Measurements from ENCODE around the gene SLC8A3.
"Not testable (repeated sequence)": the region's sequence is repeated elsewhere in the genome, so short reads cannot be mapped to it uniquely, and the experiment has no call there.

The SLC8A3 gene, protein sequence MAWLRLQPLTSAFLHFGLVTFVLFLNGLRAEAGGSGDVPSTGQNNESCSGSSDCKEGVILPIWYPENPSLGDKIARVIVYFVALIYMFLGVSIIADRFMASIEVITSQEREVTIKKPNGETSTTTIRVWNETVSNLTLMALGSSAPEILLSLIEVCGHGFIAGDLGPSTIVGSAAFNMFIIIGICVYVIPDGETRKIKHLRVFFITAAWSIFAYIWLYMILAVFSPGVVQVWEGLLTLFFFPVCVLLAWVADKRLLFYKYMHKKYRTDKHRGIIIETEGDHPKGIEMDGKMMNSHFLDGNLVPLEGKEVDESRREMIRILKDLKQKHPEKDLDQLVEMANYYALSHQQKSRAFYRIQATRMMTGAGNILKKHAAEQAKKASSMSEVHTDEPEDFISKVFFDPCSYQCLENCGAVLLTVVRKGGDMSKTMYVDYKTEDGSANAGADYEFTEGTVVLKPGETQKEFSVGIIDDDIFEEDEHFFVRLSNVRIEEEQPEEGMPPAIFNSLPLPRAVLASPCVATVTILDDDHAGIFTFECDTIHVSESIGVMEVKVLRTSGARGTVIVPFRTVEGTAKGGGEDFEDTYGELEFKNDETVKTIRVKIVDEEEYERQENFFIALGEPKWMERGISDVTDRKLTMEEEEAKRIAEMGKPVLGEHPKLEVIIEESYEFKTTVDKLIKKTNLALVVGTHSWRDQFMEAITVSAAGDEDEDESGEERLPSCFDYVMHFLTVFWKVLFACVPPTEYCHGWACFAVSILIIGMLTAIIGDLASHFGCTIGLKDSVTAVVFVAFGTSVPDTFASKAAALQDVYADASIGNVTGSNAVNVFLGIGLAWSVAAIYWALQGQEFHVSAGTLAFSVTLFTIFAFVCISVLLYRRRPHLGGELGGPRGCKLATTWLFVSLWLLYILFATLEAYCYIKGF

DNA sequence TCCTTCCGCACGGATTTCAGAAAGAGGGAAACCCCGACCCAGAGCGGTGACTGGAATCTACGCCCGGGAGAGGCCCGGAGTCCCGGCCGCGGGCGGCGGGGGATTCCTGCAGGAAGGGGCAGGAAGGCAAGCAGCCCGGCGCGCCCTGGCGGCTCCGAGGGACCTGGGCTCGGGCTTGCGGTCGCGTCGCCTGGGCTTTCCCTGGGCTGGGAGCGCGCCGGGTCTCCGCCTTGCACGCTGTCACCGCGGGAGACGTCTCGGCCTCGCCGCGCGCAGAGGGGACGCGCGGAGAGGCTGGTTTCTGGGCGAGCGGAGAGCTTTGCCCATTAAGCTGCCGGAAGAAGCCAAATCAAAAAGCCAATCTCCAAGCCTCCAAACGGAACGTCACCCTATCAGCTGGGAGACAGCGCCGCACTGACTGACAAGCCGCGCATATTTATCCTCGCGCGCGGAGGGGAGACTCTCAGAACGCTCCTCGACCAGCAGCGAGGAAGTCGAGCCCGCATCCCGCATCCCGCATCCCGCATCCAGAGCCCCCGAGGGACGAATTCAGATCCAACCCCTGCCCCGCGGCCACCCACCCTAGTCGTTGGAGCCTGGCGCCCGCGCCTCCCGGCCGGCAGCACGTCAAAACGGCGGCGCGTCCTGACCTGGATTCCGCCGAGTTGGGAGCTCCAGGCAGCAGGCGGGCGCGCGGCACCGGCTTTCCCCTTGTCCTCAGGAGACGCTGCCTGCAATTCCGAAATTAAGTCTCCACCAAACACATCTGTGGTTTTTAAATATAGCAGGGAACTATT is at the start of gene SLC8A3:
Gene SLC8A3, minus strand, starts transcription at position 293 of the 797 bp plus-strand sequence. CDS start 20,529 bp downstream, outside the sequence.
- peak; percentile 13 for DNase-seq (ENCODE audit: low spot score)

DNA sequence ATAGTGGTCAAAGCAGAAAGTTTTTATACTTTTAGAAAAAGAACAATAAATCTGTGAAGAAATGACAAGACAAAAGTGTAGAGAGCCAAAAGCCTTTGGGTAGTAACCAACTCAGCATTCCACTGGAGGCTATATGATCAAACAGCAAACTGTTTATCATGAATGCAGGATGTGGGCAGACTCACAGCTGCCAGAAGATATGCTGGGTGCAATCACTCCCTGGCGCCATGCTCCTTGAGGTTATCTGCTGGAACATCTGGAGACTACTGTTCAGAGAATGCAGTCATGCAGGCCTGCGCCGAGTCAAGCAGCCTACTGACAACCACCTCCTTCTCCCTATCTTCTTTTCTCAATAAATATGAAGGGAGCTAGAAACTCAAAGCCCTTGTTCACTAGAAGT is 49.0 kb upstream of the SLC8A3 start:
- DNase-seq (ENCODE audit: low spot score), result no peak

DNA sequence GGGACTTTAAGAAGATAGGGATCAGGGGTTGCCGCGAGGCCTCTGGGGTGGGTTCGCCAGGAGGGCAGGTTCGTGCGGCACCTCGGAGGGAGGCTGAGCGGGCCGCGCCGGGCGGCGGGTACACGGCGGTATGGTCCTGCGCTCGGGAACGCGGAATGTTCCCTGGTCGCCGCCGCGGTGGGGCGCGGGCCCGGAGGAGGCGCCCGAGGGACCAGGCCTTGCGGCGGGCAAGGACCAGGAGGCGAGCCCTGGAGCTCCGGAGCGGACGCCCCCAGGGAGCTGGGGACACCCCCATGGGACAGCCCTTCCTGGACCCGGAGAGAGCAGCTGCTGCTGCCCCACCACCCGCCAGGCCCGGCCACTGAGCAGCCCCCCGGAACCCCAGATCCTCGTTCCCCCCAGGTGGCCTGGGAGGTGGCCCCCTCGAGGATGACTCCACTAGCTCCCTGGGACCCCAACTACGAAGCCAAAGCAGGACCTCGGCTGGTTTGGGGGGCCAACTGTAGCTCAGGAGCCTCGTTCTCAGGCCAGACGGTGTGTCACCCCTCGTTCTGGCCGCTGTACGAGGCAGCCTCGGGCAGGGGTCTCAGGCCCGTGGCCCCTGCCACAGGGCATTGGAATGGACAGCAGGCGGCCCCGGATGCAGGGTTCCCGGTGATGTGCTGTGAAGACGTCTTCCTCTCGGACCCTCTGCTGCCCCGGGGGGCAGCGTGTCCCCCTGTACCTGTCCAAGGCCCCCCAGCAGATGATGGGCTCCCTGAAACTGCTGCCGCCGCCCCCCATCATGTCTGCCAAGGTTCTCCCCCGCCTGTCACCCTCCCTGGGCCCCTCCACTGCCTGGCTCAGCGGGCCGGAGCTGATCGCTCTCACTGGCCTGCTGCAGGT is 45.6 kb upstream of the SLC8A3 start:
- no peak for DNase-seq (ENCODE audit: low spot score)

DNA sequence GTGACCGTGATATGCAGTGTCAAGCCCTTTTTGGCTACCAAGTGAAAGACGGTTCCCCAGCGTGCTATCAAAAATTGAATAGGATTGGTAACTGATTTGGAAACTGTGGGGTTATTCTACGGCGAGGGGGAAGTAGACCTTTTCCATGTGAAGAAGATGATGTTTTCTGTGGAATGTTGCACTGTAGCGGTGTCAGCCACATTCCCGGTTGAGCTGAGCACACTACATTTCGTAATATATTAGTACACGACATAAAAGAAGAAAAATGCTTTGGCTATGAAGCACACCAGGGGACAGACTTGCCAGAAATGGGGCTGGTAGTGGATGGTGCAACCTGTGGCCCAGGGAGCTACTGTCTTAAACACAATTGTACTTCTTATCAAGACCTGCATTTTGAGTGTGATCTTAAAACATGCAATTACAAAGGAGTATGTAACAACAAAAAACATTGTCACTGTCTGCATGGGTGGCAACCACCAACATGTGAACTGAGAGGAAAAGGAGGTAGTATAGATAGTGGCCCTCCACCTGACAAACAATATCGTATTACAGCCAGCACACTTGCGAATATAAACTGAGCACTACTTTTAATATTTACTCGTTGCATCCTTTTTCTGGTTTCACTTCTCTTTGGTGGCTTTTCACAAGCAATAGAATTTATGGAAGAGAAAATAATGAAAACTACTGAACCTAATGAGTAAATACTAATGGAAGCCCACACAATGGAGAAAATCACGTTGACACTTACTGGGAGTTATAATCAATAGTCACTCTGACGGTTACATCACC is 43.2 kb upstream of the SLC8A3 start:
- not testable (repeated sequence) for DNase-seq (ENCODE audit: low spot score)

DNA sequence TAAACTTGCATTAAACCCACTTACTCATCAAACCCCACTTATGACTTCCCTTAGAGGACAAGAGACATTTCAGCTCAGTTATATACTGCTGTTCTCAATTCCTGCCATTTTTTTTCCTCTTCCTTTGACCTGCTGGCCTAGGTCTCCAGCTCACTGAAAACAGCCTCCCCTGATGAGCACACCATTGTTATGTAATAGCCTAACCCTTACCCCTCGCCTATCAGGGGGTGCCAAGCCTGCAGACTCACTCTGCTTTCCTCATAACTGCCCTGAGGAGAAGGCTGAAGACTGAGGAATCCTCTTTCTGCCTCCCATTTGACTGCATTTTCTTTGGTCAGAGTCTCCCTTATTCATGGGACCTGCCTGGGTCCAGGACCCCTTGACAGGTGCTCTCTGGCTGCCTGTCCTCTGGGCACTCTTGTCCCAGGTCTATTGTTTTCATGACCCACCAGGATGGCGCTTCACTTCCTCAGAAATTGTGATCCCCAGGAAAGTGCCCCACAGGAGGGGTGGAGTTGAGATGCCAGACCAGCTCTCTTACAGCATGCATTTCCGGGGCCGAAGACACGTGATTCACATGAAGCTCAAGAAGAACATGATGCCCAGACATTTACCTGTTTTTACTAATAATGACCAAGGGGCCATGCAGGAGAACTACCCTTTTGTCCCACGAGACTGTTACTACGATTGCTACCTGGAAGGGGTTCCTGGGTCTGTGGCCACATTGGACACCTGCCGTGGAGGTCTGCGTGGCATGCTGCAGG is 41.3 kb upstream of the SLC8A3 start:
- not testable (repeated sequence) for DNase-seq (ENCODE audit: low spot score)

DNA sequence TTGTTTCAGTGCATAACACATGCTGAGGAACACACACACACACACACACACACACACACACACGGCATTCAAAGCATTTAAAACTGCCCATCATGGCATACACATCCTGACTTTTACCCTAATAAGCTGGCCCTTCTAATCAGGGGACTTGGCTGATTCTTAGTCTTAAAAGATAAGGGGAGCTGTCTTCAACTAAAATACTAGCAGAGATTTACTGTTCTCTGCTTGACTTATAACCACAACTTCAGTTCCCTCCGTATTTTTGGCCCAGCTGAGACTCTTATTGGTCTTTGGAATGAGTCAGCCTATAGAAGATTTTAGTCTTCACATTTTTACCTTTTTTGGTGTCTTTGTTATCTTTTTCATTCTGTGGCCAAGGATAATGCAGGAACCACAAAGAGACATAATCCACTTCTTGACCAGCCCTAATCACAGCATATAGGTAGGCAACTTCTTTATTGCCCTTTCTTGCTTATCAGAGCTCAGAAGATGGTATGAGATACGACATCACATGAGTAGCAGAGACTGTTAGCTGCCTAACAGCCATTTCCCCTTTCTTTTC is 25.1 kb upstream of the SLC8A3 start:
- no peak for DNase-seq (ENCODE audit: low spot score)

DNA sequence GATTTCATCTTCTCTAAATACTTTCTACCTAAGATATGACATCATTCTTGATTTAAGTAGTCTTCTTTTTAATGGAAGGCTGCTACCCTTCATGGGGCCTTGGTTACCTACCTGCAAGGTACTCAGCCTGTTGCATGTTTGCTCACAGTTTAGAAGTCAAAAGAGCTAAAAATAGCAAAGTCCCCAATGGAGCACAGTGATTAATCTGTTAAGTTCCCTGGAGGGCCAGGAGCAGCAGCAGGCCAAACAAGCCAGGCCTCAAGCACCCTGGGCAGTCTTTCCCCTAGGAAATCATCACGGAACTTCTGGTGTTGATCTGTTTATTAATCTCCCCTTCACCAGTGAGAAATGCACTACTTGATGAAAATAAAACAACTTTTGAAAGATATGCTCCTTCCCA is 24.0 kb upstream of the SLC8A3 start:
- no peak for DNase-seq (ENCODE audit: low spot score)

DNA sequence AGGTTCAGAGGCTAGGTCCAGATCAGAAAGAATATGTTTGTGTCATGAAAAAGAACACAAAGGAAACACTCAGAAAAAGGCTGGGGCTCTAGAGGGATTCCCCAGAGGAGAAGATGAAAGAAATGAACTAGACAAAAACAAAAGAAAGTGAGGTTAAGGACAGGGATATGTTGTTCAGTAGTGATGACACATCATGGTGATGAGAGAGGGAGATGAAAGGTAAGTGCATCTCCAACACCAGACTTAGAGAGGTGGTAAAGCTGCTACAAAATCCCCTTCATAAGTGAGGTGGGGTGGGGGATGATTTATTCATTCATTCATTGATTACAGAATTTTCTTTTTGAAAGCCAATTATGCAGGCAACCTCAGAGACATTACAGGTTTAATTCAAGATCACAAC is 19.6 kb upstream of the SLC8A3 start:
- DNase-seq (ENCODE audit: low spot score), result no peak

DNA sequence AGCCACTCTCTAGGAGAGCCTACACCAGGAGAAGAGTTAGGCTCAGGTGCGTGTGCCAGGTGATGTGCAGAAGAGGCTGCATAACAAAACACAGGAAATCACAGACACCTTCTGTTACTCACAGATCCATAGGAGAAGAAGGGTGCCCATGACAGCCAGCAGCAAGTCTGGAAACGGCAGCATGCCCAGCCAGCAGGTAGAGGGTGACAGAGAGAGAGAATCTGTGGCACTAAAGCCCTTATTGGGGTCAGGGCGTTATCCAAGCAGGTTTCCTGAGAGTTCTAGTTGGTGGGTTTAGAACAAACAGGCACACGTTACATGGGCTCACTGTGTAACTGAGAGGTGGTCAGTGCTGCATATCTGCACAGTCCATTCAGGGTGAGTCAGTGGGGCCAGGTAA is 14.9 kb upstream of the SLC8A3 start:
- no peak for DNase-seq (ENCODE audit: low spot score)

DNA sequence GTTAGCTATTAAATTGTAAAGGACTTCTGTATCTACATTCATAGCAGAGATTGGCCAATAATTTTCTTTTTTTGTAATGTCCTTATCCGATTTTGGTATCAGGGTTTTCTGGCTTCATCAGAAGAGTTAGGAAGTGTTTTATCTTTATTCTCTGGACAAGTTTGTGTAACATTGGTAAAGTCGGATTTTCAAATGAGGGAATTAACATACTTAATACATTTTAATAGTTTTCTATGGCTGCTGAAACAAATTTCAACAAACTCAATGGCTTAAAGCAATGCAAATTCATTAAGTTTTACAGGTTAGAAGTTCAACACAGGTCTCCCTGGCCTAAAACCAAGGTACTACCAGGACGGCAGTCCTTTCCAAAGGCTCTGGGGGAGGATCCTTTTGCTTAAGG is 13.2 kb upstream of the SLC8A3 start:
- no peak for DNase-seq (ENCODE audit: low spot score)

DNA sequence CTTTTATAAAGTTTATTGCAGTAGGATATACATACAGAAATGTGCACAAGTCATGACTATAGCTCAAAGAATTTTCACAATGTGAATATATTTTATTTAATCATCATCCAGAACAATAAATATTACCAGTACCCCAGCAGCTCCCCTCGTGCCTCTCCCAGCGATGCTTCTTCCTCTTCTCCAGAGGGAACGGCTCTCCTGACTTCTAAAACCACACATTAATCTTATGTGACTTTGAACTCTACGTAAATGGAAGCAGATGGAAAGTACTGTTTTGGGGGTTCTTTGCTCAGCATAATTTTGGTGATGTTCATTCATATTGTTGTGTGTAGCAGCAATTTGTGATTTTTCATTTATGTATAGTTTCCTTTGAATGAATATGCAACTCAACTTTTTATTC is 4.6 kb upstream of the SLC8A3 start:
- DNase-seq (ENCODE audit: low spot score), result no peak

DNA sequence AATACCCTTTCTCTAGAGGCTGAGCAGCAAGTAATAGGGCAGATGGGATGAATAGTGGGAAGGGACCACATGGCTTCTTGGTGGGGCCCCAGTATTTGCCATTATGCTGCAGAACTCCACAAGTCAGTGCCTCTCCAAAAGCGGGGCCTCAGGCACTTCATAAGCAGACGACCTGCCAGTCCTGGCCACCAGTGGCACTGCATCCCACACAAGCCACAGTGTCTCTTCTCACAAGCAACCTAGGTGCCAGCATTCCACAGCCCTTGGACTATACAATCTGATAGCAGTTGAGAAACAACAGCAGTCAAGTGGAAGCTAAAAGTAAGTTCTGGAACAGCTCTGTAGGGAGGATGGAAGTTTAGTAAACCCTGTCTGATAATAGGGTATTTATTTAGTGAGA is 4.2 kb upstream of the SLC8A3 start:
- no peak for DNase-seq (ENCODE audit: low spot score)

DNA sequence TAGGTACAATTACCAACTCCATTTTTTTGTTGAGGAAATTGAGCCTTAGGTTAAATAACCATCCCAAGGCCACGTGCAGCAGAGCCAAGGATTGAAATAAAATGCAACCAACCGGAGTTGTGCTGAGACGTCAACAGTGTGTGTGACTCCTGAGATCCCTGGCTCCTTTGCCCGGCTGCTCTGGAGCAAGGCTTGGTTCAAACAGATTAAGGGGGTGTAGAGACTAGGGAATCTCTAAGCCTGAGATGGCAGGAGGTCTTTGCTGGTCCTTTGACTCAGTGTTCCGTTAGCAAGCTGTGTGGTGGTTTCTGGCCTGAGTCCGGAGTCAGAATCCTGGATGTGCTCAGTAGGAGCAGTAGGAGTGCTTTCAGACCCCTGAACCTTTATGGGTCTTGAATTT is 1.4 kb upstream of the SLC8A3 start:
- no peak for DNase-seq (ENCODE audit: low spot score)

DNA sequence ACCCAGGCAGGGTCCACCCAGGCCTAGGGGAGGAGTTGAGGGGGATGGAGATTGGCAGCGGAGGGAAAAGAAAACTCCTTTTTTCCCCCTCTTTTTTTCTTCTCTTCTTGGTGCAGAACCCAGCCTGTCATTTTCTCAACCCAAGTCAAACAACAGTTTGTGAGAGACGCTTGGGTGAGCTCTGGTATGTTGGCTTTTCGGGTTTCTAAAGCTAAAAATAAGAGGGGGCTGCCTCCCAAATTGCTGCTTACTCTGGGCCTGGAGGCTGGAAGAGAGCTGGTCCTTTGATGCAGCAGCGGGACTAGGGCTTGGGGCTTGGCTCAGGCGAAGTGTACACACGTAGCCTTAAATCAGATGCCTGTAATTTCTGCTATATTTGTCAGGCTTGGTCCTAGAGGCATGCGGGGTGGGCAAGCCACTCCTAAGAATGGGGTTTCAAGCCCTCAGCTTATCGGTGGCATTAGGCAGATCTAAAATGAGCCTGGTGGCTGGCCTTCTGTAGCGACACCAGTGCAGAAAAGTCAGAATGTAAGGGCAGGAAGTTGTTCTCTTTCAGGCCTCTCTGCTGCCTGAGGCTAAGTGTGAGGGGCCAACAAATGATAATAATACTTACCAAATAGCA is 816 bp upstream of the SLC8A3 start:
- no peak for DNase-seq (ENCODE audit: low spot score)

DNA sequence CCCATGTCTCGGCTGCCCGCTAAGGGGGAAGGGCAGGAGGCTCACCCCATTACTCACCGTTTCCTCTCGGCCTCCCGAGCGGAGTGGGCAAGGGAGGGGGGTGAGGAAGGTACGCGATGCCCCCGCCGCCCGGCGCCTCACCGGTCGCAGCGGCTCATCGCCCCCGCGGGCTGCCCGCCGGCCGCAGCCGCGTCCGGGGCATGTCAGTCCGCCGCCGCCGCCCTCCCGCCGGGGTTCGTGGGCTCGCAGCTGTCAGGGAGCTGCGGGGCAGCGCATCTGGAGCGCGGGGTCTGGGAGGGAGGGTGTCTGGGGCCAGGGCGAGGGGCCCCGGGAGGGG is 461 bp downstream of the SLC8A3 start:
- no peak for DNase-seq (ENCODE audit: low spot score)

DNA sequence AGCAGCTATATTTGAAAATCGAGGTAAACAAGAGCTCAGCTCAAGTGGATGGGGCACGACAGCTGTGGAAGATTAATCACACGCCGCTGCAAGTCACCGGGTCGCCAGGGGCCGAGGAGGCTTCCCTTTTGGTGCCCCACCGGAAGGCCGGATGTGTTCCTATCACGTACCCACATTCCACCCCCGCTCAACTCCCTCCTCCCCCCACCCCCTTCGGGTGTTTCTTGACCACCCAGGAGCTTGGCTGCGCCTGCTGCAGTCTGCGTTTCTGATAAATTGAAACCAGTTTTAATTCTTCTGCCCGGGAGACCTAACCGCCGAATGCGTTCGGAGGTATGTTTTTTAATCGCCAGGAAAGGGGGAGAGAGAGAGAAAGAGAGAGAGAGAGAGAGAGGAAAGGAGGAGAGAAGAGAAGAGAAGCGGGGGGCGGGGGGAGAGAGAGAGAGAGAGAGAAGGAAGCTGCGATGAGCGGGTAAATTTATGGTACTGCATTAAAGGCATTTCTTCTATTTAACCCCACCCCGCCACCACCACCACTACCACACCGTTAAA is 1.8 kb downstream of the SLC8A3 start:
- no peak for DNase-seq (ENCODE audit: low spot score)

DNA sequence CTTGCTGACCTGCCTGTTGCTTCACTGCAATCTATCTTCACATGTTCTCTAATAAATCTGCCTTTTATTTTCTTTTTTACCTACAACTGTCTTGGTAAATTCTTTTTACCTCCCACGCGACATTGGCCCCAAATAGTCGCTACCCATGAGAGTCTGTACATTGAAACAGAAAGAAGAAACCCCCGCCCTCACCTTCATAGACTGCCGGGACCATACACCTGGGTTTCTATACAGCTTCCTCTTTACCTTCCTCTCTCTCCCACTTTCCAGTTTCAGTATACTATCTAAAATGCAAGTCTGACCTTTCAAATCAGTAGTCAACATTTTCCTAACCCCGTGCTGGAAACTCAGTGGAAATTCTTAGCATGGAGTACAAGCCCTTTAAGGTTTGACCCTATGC is 4.8 kb downstream of the SLC8A3 start:
- DNase-seq (ENCODE audit: low spot score), result no peak

DNA sequence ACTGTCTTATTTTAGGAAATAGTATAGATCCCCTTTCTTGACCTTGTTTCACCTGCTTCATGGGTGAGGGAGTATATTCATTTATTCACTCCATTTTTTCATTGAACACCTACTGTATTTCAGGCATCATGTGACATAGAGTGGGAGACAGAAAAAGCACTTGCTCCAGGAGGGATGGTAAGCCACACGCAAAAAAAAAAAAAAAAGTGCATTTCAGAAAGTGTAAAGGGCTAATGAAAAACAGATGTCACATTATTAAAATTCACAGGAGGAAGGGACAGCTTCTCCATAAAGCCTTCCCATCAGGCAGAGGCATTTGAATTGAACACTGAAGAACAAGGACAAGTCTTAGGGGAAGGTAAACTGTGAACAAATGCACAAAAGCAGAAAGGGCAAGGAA is 7.5 kb downstream of the SLC8A3 start:
- DNase-seq (ENCODE audit: low spot score), result no peak

DNA sequence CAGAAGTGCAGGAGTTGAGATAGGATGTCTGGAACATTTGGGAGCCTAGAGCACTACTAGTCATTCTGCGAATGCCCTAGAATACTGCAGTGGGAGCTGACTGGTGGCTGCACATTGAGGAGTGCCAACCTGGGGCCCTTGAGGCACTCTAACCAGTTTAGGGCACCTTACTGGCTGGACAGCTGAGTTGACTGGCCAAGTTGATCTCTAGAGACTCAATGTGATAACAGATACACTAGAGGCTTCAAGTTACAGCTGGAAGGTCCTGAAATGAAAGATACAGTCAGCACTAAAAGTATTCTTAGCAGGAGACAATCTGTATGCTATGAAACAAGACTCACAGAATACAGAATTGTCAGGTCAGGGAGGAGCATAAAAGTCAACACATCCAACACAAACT is 8.0 kb downstream of the SLC8A3 start:
- DNase-seq (ENCODE audit: low spot score), result no peak

Measured in activated CD4-positive, alpha-beta T cell treated with anti-CD3 and anti-CD28 coated beads, Interleukin-2, Interleukin-4, amounts not matched to agents 100 ng/mL and 50 ng/mL, durations not matched to agents 16 hours and 8 hours (primary cell).